ENCODE measurements around the gene JMJD4. TPM values are rescaled to one million over a fixed set of nuclear protein-coding genes. Genes with fewer than 3 reads are reported as not detected.

The JMJD4 gene
- total RNA-seq, 1 experiment from 2014 or later, result 14.3 TPM

- BruUV-seq (replicated peaks), result no TSS peak
- TF ChIP-seq SIN3A (IDR thresholded peaks at IDR 0.05; ENCODE audit: low read depth) (no peak), RAD21 (IDR thresholded peaks at IDR 0.05; ENCODE audit: low read depth) (no peak), ZNF274 (IDR thresholded peaks at IDR 0.05; ENCODE audit: low read depth, low read length) (no peak), POLR2AphosphoS5 (IDR thresholded peaks at IDR 0.05; ENCODE audit: low read depth, low read length) (no peak), REST (IDR thresholded peaks at IDR 0.05; ENCODE audit: low read depth) (no peak)
- Histone ChIP-seq H3K36me3 (ENCODE audit: control insufficient read depth in 1 of 2, insufficient read depth in 2 of 2, low read length in 2 of 2) (no peaks in the 10 kb centered on the region), H3K27ac (ENCODE audit: low read depth, low read length) (no peak overlapping the region), H3K9ac (ENCODE audit: low read length) (no peak overlapping the region), H3K27me3 (ENCODE audit: insufficient read depth, low read length) (no peaks in the 10 kb centered on the region), H4K20me1 (ENCODE audit: insufficient read depth) (no peaks in the 10 kb centered on the region), H3K9me3 (ENCODE audit: control insufficient read depth in 1 of 2, insufficient read depth in 1 of 2, low read depth in 1 of 2, low read length in 2 of 2) (peaks cover 6 to 9% of the 10 kb centered on the region in 2 experiments; a peak in 2 of 4 replicates), H3K79me2 (ENCODE audit: insufficient read depth, low read length) (no peaks in the 10 kb centered on the region), H3K9me2 (ENCODE audit: insufficient read depth) (no peaks in the 10 kb centered on the region), H3K4me1 (ENCODE audit: control insufficient read depth in 1 of 2, insufficient read depth in 2 of 2, low read length in 2 of 2) (peaks cover 8 to 26% of the 10 kb centered on the region in 2 experiments), H3K4me2 (ENCODE audit: low read length) (no peak overlapping the region), H2AFZ (ENCODE audit: low read depth, low read length, poor library complexity, severe bottlenecking) (no peak overlapping the region), H3K4me3 (replicated peaks in 1 of 2; ENCODE audit: low read depth in 1 of 2, low read length in 2 of 2) (no peak overlapping the region)
- DNase-seq (ENCODE audit: low read depth, low spot score) (no peak), ATAC-seq (no peak)
- ChIA-PET CTCF (no interaction called here), RAD21 (ENCODE audit: low non-redundant PET in 1 of 2, low total read pairs in 2 of 2, uncharacterized antibody in 2 of 2, unreplicated experiment in 2 of 2) (no interaction called here), POLR2A (no interaction called here)
- intact Hi-C loops (cut with micrococcal nuclease), result loop anchor here (5.0 kb wide), 2 partner anchors 163 to 243 kb away; partner anchors contain the start of gene ZNF678
Observed at GRCh38 chr1:227725046-227725445, 10.1 kb downstream of the JMJD4 start.

DNA sequence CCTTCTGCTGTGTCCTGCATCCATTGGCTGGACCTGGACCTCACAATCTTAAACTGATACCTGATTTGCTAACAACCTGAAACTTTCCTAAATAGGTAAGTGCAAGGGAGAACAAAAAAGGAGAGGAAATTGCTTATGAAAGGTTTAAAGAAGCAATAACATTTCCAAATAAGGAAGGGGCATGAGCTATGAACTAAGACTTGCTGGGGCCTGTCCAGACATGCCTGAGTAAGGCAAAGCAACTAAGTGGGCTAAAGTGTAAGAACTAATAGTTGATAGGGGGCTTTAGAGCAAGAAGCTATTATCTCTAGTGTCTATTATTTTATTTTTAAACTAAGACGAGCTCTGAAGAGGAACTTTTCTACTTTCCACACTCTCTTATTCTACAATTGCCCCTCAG is 11.6 kb downstream of the JMJD4 start:
- no TSS peak for BruUV-seq (replicated peaks)
- Histone ChIP-seq H3K4me2 (ENCODE audit: low read length) (no peak overlapping the region), H3K9me3 (ENCODE audit: control insufficient read depth in 1 of 2, insufficient read depth in 1 of 2, low read depth in 1 of 2, low read length in 2 of 2) (peaks cover 12% of the 10 kb centered on the region in 2 experiments; a peak in 2 of 4 replicates), H3K9ac (ENCODE audit: low read length) (no peak overlapping the region), H3K27me3 (ENCODE audit: insufficient read depth, low read length) (no peaks in the 10 kb centered on the region), H3K9me2 (ENCODE audit: insufficient read depth) (no peaks in the 10 kb centered on the region), H2AFZ (ENCODE audit: low read depth, low read length, poor library complexity, severe bottlenecking) (no peak overlapping the region), H3K27ac (ENCODE audit: low read depth, low read length) (no peak overlapping the region), H3K4me1 (ENCODE audit: control insufficient read depth in 1 of 2, insufficient read depth in 2 of 2, low read length in 2 of 2) (peaks cover 8 to 12% of the 10 kb centered on the region in 2 experiments), H3K36me3 (ENCODE audit: control insufficient read depth in 1 of 2, insufficient read depth in 2 of 2, low read length in 2 of 2) (no peaks in the 10 kb centered on the region), H4K20me1 (ENCODE audit: insufficient read depth) (no peaks in the 10 kb centered on the region), H3K79me2 (ENCODE audit: insufficient read depth, low read length) (no peaks in the 10 kb centered on the region), H3K4me3 (replicated peaks in 1 of 2; ENCODE audit: low read depth in 1 of 2, low read length in 2 of 2) (no peak overlapping the region)
- CTCF ChIA-PET, result no interaction called here
- DNase-seq (ENCODE audit: low read depth, low spot score), result no peak
- RAD21 ChIA-PET (ENCODE audit: low non-redundant PET in 1 of 2, low total read pairs in 2 of 2, uncharacterized antibody in 2 of 2, unreplicated experiment in 2 of 2), result no interaction called here
- POLR2A ChIA-PET, result no interaction called here
- no peak for ATAC-seq
- intact Hi-C loops (cut with micrococcal nuclease), result no loop called here
- no peak for TF ChIP-seq EZH2phosphoT487 (IDR thresholded peaks at IDR 0.05; ENCODE audit: borderline replicate concordance)
- TF ChIP-seq RAD21 (IDR thresholded peaks at IDR 0.05; ENCODE audit: low read depth), result no peak
- no peak for TF ChIP-seq EGR1 (IDR thresholded peaks at IDR 0.05; ENCODE audit: low read depth)
- TF ChIP-seq SIN3A (IDR thresholded peaks at IDR 0.05; ENCODE audit: low read depth), result no peak
- TF ChIP-seq ZBTB33 (IDR thresholded peaks at IDR 0.05; ENCODE audit: extremely low read depth, insufficient replicate concordance, low read length), result no peak
- TF ChIP-seq, protein P1, sequence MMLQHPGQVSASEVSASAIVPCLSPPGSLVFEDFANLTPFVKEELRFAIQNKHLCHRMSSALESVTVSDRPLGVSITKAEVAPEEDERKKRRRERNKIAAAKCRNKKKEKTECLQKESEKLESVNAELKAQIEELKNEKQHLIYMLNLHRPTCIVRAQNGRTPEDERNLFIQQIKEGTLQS (IDR thresholded peaks at IDR 0.05), result no peak
- no peak for TF ChIP-seq CEBPB (IDR thresholded peaks at IDR 0.05; ENCODE audit: low read depth)
- no peak for TF ChIP-seq YY1 (IDR thresholded peaks at IDR 0.05; ENCODE audit: extremely low read depth, insufficient replicate concordance, low read depth, low read length)
- TF ChIP-seq CTCF (IDR thresholded peaks at IDR 0.05 in 2 of 3, conservative IDR thresholded peaks at IDR 0.05 in 1 of 3; ENCODE audit: borderline replicate concordance in 1 of 3, insufficient read depth in 1 of 3, low read depth in 2 of 3, low read length in 2 of 3), result no peak
